Parathyroid adenoma (tissue), 2 donors: ENCODE data around the gene NDRG3.
"Not testable (repeated sequence)": the region's sequence is repeated elsewhere in the genome, so short reads cannot be mapped to it uniquely, and the experiment has no call there.

Experiments used
- H2AFZ ChIP-seq: fragments of 300-600 bp; sonication (generic); one replicate; pipeline ENCODE4 v1.7.0; 2017; ENCODE audit warnings: antibody characterized with exemption, mild to moderate bottlenecking
- H3K27ac ChIP-seq: fragments of 300-600 bp; sonication (generic); one replicate; pipeline ENCODE4 v1.7.0; 2017
- H3K27me3 ChIP-seq: fragments of 300-600 bp; sonication (generic); one replicate; pipeline ENCODE4 v1.7.0; 2017; ENCODE audit warnings: low read length; ENCODE audit not compliant: control insufficient read depth, insufficient read depth
- H3K36me3 ChIP-seq: fragments of 300-600 bp; sonication (generic); one replicate; pipeline ENCODE4 v1.7.0; 2017; ENCODE audit warnings: low read length; ENCODE audit not compliant: control insufficient read depth, insufficient read depth
- H3K4me1 ChIP-seq: fragments of 300-600 bp; sonication (generic); one replicate; pipeline ENCODE4 v1.7.0; 2017; ENCODE audit warnings: control low read depth
- H3K4me2 ChIP-seq: fragments of 300-600 bp; sonication (generic); one replicate; pipeline ENCODE4 v1.7.0; 2017; ENCODE audit warnings: low read length
- H3K4me3 ChIP-seq: fragments of 300-600 bp; sonication (generic); one replicate; pipeline ENCODE4 v1.7.0; 2017; ENCODE audit warnings: low read depth, low read length
- H3K79me2 ChIP-seq: fragments of 300-600 bp; sonication (generic); one replicate; pipeline ENCODE4 v1.7.0; 2017; ENCODE audit warnings: control low read depth
- H3K9ac ChIP-seq: fragments of 300-600 bp; sonication (generic); one replicate; pipeline ENCODE4 v1.7.0; 2017; ENCODE audit warnings: mild to moderate bottlenecking
- H3K9me3 ChIP-seq: fragments of 300-600 bp; sonication (generic); one replicate; pipeline ENCODE4 v1.7.0; 2017; ENCODE audit warnings: low read length; ENCODE audit not compliant: control insufficient read depth
- TF ChIP-seq, protein P1 (sequence below): fragments of 300-600 bp; sonication (generic); IDR thresholded peaks from one replicate; pipeline ENCODE4 v1.7.0; 2017; ENCODE audit warnings: antibody characterized with exemption, mild to moderate bottlenecking
- donor health status: primary hyperparathyroidism.

NDRG3 gene

DNA sequence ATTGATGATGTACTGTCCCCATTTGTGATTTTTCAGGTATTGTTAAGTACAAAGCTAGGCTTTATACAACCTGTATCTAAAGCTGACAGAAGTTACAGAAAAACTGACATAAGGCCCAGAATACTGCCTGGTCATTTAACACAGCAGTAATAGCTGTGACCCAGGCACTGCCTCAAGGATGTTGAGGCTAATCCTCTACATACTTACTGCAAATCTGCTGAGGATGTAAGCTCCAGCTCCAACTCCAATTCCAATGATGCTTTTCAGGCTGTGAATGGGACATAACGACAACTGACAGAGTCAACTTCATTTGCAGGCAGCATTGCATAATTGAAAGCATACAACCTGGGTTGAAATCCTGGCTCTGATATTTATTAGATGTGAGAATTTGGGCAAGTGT is 63.6 kb downstream of the NDRG3 start:
- H3K4me1 ChIP-seq: no peaks in the 10 kb centered on the region
- H3K4me3 ChIP-seq: no peak overlapping the region
- H3K79me2 ChIP-seq: no peaks in the 10 kb centered on the region
- H2AFZ ChIP-seq: no peak overlapping the region
- no peak overlapping the region for H3K4me2 ChIP-seq
- no peaks in the 10 kb centered on the region for H3K9me3 ChIP-seq
- no peak overlapping the region for H3K27ac ChIP-seq
- H3K36me3 ChIP-seq: no peaks in the 10 kb centered on the region
- H3K9ac ChIP-seq: no peak overlapping the region
- H3K27me3 ChIP-seq: no peaks in the 10 kb centered on the region
- TF ChIP-seq, protein P1, sequence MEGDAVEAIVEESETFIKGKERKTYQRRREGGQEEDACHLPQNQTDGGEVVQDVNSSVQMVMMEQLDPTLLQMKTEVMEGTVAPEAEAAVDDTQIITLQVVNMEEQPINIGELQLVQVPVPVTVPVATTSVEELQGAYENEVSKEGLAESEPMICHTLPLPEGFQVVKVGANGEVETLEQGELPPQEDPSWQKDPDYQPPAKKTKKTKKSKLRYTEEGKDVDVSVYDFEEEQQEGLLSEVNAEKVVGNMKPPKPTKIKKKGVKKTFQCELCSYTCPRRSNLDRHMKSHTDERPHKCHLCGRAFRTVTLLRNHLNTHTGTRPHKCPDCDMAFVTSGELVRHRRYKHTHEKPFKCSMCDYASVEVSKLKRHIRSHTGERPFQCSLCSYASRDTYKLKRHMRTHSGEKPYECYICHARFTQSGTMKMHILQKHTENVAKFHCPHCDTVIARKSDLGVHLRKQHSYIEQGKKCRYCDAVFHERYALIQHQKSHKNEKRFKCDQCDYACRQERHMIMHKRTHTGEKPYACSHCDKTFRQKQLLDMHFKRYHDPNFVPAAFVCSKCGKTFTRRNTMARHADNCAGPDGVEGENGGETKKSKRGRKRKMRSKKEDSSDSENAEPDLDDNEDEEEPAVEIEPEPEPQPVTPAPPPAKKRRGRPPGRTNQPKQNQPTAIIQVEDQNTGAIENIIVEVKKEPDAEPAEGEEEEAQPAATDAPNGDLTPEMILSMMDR: no peak

DNA sequence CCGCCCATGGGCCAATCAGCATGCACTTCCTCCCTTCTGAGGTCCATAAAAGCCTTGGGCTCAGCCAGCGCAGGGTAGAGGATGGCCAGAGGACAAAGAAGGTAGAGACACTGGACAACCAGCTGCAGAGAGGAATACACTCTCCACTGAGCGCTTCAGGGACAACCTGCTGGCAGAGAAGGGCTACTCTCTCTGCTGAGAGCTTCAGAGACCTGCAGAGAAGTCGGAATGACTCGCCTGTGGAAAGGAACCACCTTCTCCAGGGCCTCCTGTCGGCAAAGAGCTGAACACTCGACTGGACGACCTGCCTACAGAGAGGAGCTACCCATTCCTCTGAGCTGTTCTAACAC is 68.5 kb downstream of the NDRG3 start:
- Histone ChIP-seq H3K9me3 (no peaks in the 10 kb centered on the region), H2AFZ (no peak overlapping the region), H3K79me2 (no peaks in the 10 kb centered on the region), H3K36me3 (no peaks in the 10 kb centered on the region), H3K27ac (no peak overlapping the region), H3K27me3 (no peaks in the 10 kb centered on the region), H3K4me1 (no peaks in the 10 kb centered on the region), H3K9ac (no peak overlapping the region), H3K4me3 (no peak overlapping the region), H3K4me2 (no peak overlapping the region)
- TF ChIP-seq, protein P1: no peak

DNA sequence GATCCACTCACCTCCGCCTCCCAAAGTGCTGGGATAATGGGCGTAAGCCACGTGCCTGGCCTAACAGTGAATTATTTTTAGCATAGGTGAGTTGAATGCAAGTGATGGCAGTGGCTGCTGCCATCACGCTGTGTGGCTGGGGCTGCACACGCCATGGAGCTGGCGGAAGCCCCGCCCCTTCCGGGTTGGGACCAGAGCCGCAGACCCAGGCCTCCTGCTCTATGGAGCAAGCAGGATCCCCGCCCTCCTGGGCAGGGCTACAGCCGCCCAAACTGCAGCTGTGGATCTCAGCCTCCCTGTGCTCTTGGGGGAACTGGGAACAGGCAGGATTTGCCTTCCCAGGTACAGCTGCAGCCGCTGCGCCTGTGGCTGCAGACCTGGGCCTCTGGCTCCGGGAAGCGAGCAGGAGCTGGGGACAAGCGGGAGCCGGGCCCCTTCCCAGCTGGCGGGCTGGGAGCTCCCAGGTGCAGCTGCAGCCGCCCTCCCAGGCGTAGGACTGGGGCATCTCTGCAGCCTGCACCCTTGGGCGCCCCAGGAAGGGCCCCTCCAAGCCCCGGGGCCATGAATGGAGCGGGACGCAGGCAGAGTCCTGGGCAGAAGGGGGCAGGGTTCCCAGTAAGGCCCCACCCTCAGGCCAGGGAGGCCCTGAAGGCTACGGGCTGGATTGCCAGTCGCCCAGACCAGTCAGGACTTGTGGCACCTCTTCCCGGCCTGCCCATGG is 69.0 kb downstream of the NDRG3 start:
- Histone ChIP-seq H3K4me3 (no peak overlapping the region), H3K4me2 (no peak overlapping the region), H3K4me1 (no peaks in the 10 kb centered on the region), H2AFZ (no peak overlapping the region), H3K36me3 (no peaks in the 10 kb centered on the region), H3K27me3 (no peaks in the 10 kb centered on the region), H3K9me3 (no peaks in the 10 kb centered on the region), H3K27ac (no peak overlapping the region), H3K9ac (no peak overlapping the region), H3K79me2 (no peaks in the 10 kb centered on the region)
- TF ChIP-seq, protein P1: no peak

DNA sequence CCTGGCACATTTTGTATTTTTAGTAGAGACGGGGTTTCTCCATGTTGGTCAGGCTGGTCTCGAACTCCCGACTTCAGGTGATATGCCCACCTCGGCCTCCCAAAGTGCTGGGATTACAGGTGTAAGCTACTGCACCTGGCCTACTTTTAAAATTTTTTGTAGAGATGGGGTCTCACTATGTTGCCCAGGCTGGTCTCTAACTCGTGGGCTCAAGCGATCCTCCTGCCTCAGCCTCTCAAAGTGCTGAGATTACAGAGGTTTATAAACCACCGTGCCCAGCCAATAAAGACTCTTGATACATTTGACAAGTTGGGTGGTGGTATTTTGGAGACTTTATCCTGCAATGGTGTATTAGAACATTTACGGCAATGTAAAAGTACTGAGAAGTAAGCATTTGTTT is 70.3 kb downstream of the NDRG3 start:
- H3K36me3 ChIP-seq, H3K4me2 ChIP-seq, H3K79me2 ChIP-seq, H3K9ac ChIP-seq, H3K9me3 ChIP-seq, H3K27ac ChIP-seq, H3K27me3 ChIP-seq, H2AFZ ChIP-seq, H3K4me3 ChIP-seq, H3K4me1 ChIP-seq: not testable (repeated sequence)

DNA sequence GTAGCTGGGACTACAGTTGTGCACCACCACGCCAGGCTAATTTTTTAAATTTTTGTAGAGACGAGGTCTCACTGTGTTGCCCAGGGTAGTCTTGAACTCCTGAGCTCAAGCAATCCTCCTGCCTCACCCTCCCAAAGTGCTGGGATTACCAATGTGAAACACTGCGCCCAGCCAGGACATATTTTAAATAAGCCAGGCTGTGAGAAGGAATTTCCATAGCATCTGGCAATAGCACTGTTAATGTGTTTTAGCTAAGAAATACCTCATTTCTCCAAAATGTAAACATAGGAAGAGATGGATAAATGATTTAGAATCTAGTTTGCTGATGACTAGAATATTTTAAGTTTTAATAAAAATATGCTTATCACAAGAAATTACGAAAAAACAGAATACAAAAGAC is 72.9 kb downstream of the NDRG3 start:
- Histone ChIP-seq H3K79me2 (no peaks in the 10 kb centered on the region), H3K4me3 (no peak overlapping the region), H3K27ac (no peak overlapping the region), H2AFZ (no peak overlapping the region), H3K9ac (no peak overlapping the region), H3K4me1 (no peaks in the 10 kb centered on the region), H3K27me3 (no peaks in the 10 kb centered on the region), H3K9me3 (no peaks in the 10 kb centered on the region), H3K4me2 (no peak overlapping the region), H3K36me3 (no peaks in the 10 kb centered on the region)
- TF ChIP-seq, protein P1: no peak
